GM06990 (cell line): Measurements from ENCODE around the gene MAML2.

ENCODE experiments used
- DNase-seq: peaks from one replicate; pipeline ENCODE4 v3.0.0-alpha.2; 2011; ENCODE audit not compliant: insufficient read length; ENCODE audit errors: extremely low read depth
- H3K27me3 ChIP-seq: replicated peaks from 2 replicates; pipeline ENCODE4 v1.6.0; 2011; ENCODE audit warnings: low read length; ENCODE audit not compliant: control insufficient read depth, insufficient read depth
- H3K36me3 ChIP-seq: 2 replicates; pipeline ENCODE4 v1.5.1; 2011; ENCODE audit warnings: low read length; ENCODE audit not compliant: control insufficient read depth, insufficient read depth
- H3K4me3 ChIP-seq: replicated peaks from 2 replicates; pipeline ENCODE4 v1.5.1; 2011; ENCODE audit warnings: low read depth, mild to moderate bottlenecking, control low read depth, low read length
- CTCF ChIP-seq: IDR thresholded peaks from 2 replicates; pipeline ENCODE4 v1.5.1; 2011; ENCODE audit warnings: low read length, control low read depth, mild to moderate bottlenecking, inconsistent platforms; ENCODE audit not compliant: insufficient read depth, poor library complexity, severe bottlenecking

The MAML2 gene

GRCh38 chr11:96316869-96317268, 26.1 kb downstream of the MAML2 start:
- no peak overlapping the region for H3K4me3 ChIP-seq
- no peak for DNase-seq
- no peaks in the 10 kb centered on the region for H3K36me3 ChIP-seq
- H3K27me3 ChIP-seq: no peaks in the 10 kb centered on the region
- no peak for TF ChIP-seq CTCF

GRCh38 chr11:96315476-96315875, 27.5 kb downstream of the MAML2 start:
- H3K36me3 ChIP-seq: no peaks in the 10 kb centered on the region
- no peaks in the 10 kb centered on the region for H3K27me3 ChIP-seq
- no peak overlapping the region for H3K4me3 ChIP-seq
- no peak for DNase-seq
- TF ChIP-seq CTCF: no peak

GRCh38 chr11:96314326-96315020, 28.5 kb downstream of the MAML2 start:
- no peak for TF ChIP-seq CTCF
- no peak for DNase-seq
- Histone ChIP-seq H3K4me3 (no peak overlapping the region), H3K27me3 (no peaks in the 10 kb centered on the region), H3K36me3 (no peaks in the 10 kb centered on the region)

GRCh38 chr11:96313163-96313562, 29.8 kb downstream of the MAML2 start:
- no peaks in the 10 kb centered on the region for H3K27me3 ChIP-seq
- no peak for DNase-seq
- no peak for TF ChIP-seq CTCF
- H3K4me3 ChIP-seq: no peak overlapping the region
- no peaks in the 10 kb centered on the region for H3K36me3 ChIP-seq

GRCh38 chr11:96311120-96311568, 31.9 kb downstream of the MAML2 start:
- H3K36me3 ChIP-seq: no peaks in the 10 kb centered on the region
- TF ChIP-seq CTCF: no peak

GRCh38 chr11:96310236-96310635, 32.8 kb downstream of the MAML2 start:
- no peak for TF ChIP-seq CTCF

More at GRCh38 chr11:96311120-96311568, 31.9 kb downstream of the MAML2 start:
- Histone ChIP-seq H3K4me3 (no peak overlapping the region), H3K27me3 (no peaks in the 10 kb centered on the region)
- no peak for DNase-seq

More at GRCh38 chr11:96310236-96310635, 32.8 kb downstream of the MAML2 start:
- Histone ChIP-seq H3K36me3 (no peaks in the 10 kb centered on the region), H3K4me3 (no peak overlapping the region), H3K27me3 (no peaks in the 10 kb centered on the region)
- no peak for DNase-seq
